ENCODE measurements around the gene FETUB. TPM values are rescaled to one million over a fixed set of nuclear protein-coding genes. Genes with fewer than 3 reads are reported as not detected.

Gene FETUB
- polyA plus RNA-seq, 2 of the 4 experiments (the other 2 are of a cell fraction): 0.06 to 0.10 TPM

- H3K4me2 ChIP-seq: peak overlapping the region; percentile 48
- H3K4me1 ChIP-seq: peaks cover 13% of the 10 kb centered on the region; the same call in 2 of the 3 replicates
- DNase-seq (ENCODE audit: low read depth in 1 of 2, low spot score in 1 of 2) (no peak), ATAC-seq (no peak), FAIRE-seq (no peak)
- TF ChIP-seq SMC3 (IDR thresholded peaks at IDR 0.05) (no peak), POLR2AphosphoS2 (conservative IDR thresholded peaks at IDR 0.05; ENCODE audit: low read length) (no peak), HDAC2 (IDR thresholded peaks at IDR 0.05) (no peak), EHMT2 (IDR thresholded peaks at IDR 0.05; ENCODE audit: low read depth) (no peak), HEYL (CRISPR knock-in tag; IDR thresholded peaks at IDR 0.05) (no peak), HOXB5 (CRISPR knock-in tag; IDR thresholded peaks at IDR 0.05) (no peak), E2F6 (IDR thresholded peaks at IDR 0.05; ENCODE audit: borderline replicate concordance, low read depth) (no peak), FOXS1 (CRISPR knock-in tag; IDR thresholded peaks at IDR 0.05) (no peak), JUNB (IDR thresholded peaks at IDR 0.05) (no peak)
- H3K4me3 ChIP-seq: no peak overlapping the region
- peak overlapping the region; percentile 34 to 66; a peak in 2 of 6 replicates for H3K27ac ChIP-seq
- ChIA-PET CTCF (interaction anchor here (0.9 to 4.0 kb wide), 2 partner anchors 24 to 26 kb away, joined by 4 to 16 read pairs; no protein-coding TSS in a partner anchor), POLR2A (no interaction called here)
- no peaks in the 10 kb centered on the region for H3K9me3 ChIP-seq
These were observed 730 bp downstream of the FETUB start for GRCh38 chr3:186640929-186641328.

GRCh38 chr3:186642014-186642413 lies 1.8 kb downstream of the FETUB start:
- Histone ChIP-seq H3K4me3 (no peak overlapping the region), H3K9me3 (no peaks in the 10 kb centered on the region), H3K27ac (no peak overlapping the region), H3K4me1 (peaks cover 13% of the 10 kb centered on the region; the same call in 2 of the 3 replicates), H3K4me2 (no peak overlapping the region)
- DNase-seq (ENCODE audit: low read depth in 1 of 2, low spot score in 1 of 2): no peak
- 25% methylated on average over 3 of the region's 3 CpGs for WGBS (ENCODE audit: missing lambda C conversion rate)
- CTCF ChIA-PET: interaction anchor here (1.2 to 4.0 kb wide), 2 partner anchors 27 to 677 kb away, joined by 3 to 16 read pairs; no protein-coding TSS in a partner anchor
- ATAC-seq: no peak
- FAIRE-seq: no peak
- no peak for TF ChIP-seq NPAS2 (CRISPR knock-in tag; IDR thresholded peaks at IDR 0.05; ENCODE audit: borderline replicate concordance)
- no peak for TF ChIP-seq RFX5 (IDR thresholded peaks at IDR 0.05)
- TF ChIP-seq HEYL (CRISPR knock-in tag; IDR thresholded peaks at IDR 0.05): no peak
- TF ChIP-seq ZC3H11A (IDR thresholded peaks at IDR 0.05): no peak
- no peak for TF ChIP-seq RNF2 (IDR thresholded peaks at IDR 0.05; ENCODE audit: borderline replicate concordance, low read depth)
- TF ChIP-seq ZFP36 (IDR thresholded peaks at IDR 0.05; ENCODE audit: borderline replicate concordance, partially characterized antibody): no peak
- no peak for TF ChIP-seq MYC (IDR thresholded peaks at IDR 0.05; ENCODE audit: borderline replicate concordance, low read length)
- no peak for TF ChIP-seq EP300 (IDR thresholded peaks at IDR 0.05)
- no peak for TF ChIP-seq BHLHE40 (IDR thresholded peaks at IDR 0.05; ENCODE audit: low read depth, low read length)
- no peak for TF ChIP-seq MAX (IDR thresholded peaks at IDR 0.05)
- no peak for TF ChIP-seq RARB (CRISPR knock-in tag; IDR thresholded peaks at IDR 0.05)
- TF ChIP-seq FOSB (CRISPR knock-in tag; IDR thresholded peaks at IDR 0.05): no peak
- no peak for TF ChIP-seq POLR2AphosphoS2 (conservative IDR thresholded peaks at IDR 0.05; ENCODE audit: low read length)
- TF ChIP-seq EHMT2 (IDR thresholded peaks at IDR 0.05; ENCODE audit: low read depth): no peak
- POLR2A ChIA-PET: no interaction called here

GRCh38 chr3:186643493-186643892 lies 3.3 kb downstream of the FETUB start:
- Histone ChIP-seq H3K4me2 (no peak overlapping the region), H3K9me3 (no peaks in the 10 kb centered on the region), H3K27ac (no peak overlapping the region), H3K4me3 (no peak overlapping the region), H3K4me1 (peaks cover 13% of the 10 kb centered on the region; the same call in 2 of the 3 replicates)
- ATAC-seq (no peak), DNase-seq (ENCODE audit: low read depth in 1 of 2, low spot score in 1 of 2) (no peak), FAIRE-seq (no peak)
- TF ChIP-seq RFX5 (IDR thresholded peaks at IDR 0.05) (no peak), ESRRA (IDR thresholded peaks at IDR 0.05; ENCODE audit: borderline replicate concordance, low read length) (no peak), ZNF302 (CRISPR knock-in tag; IDR thresholded peaks at IDR 0.05) (no peak), EP300 (IDR thresholded peaks at IDR 0.05) (no peak), ELK1 (IDR thresholded peaks at IDR 0.05; ENCODE audit: low read depth, low read length) (no peak), MYC (IDR thresholded peaks at IDR 0.05; ENCODE audit: borderline replicate concordance, low read length) (no peak), HOXB5 (CRISPR knock-in tag; IDR thresholded peaks at IDR 0.05) (no peak), CTCF (IDR thresholded peaks at IDR 0.05) (no peak), NR3C1 (IDR thresholded peaks at IDR 0.05) (no peak), JUNB (IDR thresholded peaks at IDR 0.05) (no peak), HOXB13 (CRISPR knock-in tag; IDR thresholded peaks at IDR 0.05; ENCODE audit: low read depth) (no peak), MAX (IDR thresholded peaks at IDR 0.05) (no peak), RNF2 (IDR thresholded peaks at IDR 0.05; ENCODE audit: borderline replicate concordance, low read depth) (no peak), MAFK (IDR thresholded peaks at IDR 0.05; ENCODE audit: partially characterized antibody) (no peak), CHD2 (IDR thresholded peaks at IDR 0.05; ENCODE audit: low read length, partially characterized antibody) (no peak), TFCP2L1 (CRISPR knock-in tag; IDR thresholded peaks at IDR 0.05) (no peak), EHF (CRISPR knock-in tag; IDR thresholded peaks at IDR 0.05) (no peak), PHF8 (IDR thresholded peaks at IDR 0.05; ENCODE audit: borderline replicate concordance, low read depth) (no peak)
- ChIA-PET POLR2A (no interaction called here), CTCF (interaction anchor here (4.0 kb wide), 1 partner anchor 28 kb away, joined by 16 read pairs; no protein-coding TSS in a partner anchor)
- 63% methylated on average over 1 of the region's 1 CpG for WGBS (ENCODE audit: missing lambda C conversion rate)
